Measurements from ENCODE around the gene CCDC17. TPM values are rescaled to one million over a fixed set of nuclear protein-coding genes. Genes with fewer than 3 reads are reported as not detected.

The CCDC17 gene
- total and polyA plus RNA-seq, 4 donors = 1.0 to 1.7 (median 1.1) TPM; not detected in 1

GRCh38 chr1:45656573-45657226 is 32.8 kb upstream of the CCDC17 start:
- DNase-seq (ENCODE audit: low read depth in 4 of 6, low spot score in 6 of 6) = no peak
- H3K4me3 ChIP-seq (ENCODE audit: low read depth, low read length) = no peak overlapping the region
- no peaks in the 10 kb centered on the region for H3K27me3 ChIP-seq (ENCODE audit: control insufficient read depth, insufficient read depth, low read length)
- H3K36me3 ChIP-seq (ENCODE audit: control insufficient read depth, insufficient read depth, low read length) = peaks cover 38% of the 10 kb centered on the region
- no peaks in the 10 kb centered on the region for H3K4me1 ChIP-seq (ENCODE audit: control insufficient read depth, insufficient read depth, low read length)
- WGBS (ENCODE audit: insufficient coverage) = no CpG with 5 or more reads among the region's 3 CpGs
- no peaks in the 10 kb centered on the region for H3K9me3 ChIP-seq (ENCODE audit: control insufficient read depth, insufficient read depth, low read length)
- no peak overlapping the region for H3K27ac ChIP-seq (ENCODE audit: low read depth, low read length)

- H3K4me3 ChIP-seq (ENCODE audit: low read depth, low read length) = no peak overlapping the region
- no peaks in the 10 kb centered on the region for H3K4me1 ChIP-seq (ENCODE audit: control insufficient read depth, insufficient read depth, low read length)
- no peak overlapping the region for H3K27ac ChIP-seq (ENCODE audit: low read depth, low read length)
- DNase-seq (ENCODE audit: low read depth in 4 of 6, low spot score in 6 of 6) = no peak
- H3K27me3 ChIP-seq (ENCODE audit: control insufficient read depth, insufficient read depth, low read length) = no peaks in the 10 kb centered on the region
- no peaks in the 10 kb centered on the region for H3K9me3 ChIP-seq (ENCODE audit: control insufficient read depth, insufficient read depth, low read length)
- peaks cover 45% of the 10 kb centered on the region for H3K36me3 ChIP-seq (ENCODE audit: control insufficient read depth, insufficient read depth, low read length)
- WGBS (ENCODE audit: insufficient coverage) = 100% methylated on average over 3 of the region's 12 CpGs
These were observed 30.9 kb upstream of the CCDC17 start for GRCh38 chr1:45654540-45655280.

- no peaks in the 10 kb centered on the region for H3K27me3 ChIP-seq (ENCODE audit: control insufficient read depth, insufficient read depth, low read length)
- DNase-seq (ENCODE audit: low read depth in 4 of 6, low spot score in 6 of 6) = no peak
- no peak overlapping the region for H3K4me3 ChIP-seq (ENCODE audit: low read depth, low read length)
- H3K36me3 ChIP-seq (ENCODE audit: control insufficient read depth, insufficient read depth, low read length) = peaks cover 15% of the 10 kb centered on the region
- no peaks in the 10 kb centered on the region for H3K9me3 ChIP-seq (ENCODE audit: control insufficient read depth, insufficient read depth, low read length)
- no peaks in the 10 kb centered on the region for H3K4me1 ChIP-seq (ENCODE audit: control insufficient read depth, insufficient read depth, low read length)
- WGBS (ENCODE audit: insufficient coverage) = 89% methylated on average over 8 of the region's 9 CpGs
- H3K27ac ChIP-seq (ENCODE audit: low read depth, low read length) = no peak overlapping the region
These were observed 23.6 kb upstream of the CCDC17 start for GRCh38 chr1:45647248-45648021.

- H3K4me1 ChIP-seq (ENCODE audit: control insufficient read depth, insufficient read depth, low read length) = no peaks in the 10 kb centered on the region
- no peak for DNase-seq (ENCODE audit: low read depth in 4 of 6, low spot score in 6 of 6)
- no peak overlapping the region for H3K4me3 ChIP-seq (ENCODE audit: low read depth, low read length)
- H3K9me3 ChIP-seq (ENCODE audit: control insufficient read depth, insufficient read depth, low read length) = no peaks in the 10 kb centered on the region
- WGBS (ENCODE audit: insufficient coverage) = no CpG with 5 or more reads among the region's 2 CpGs
- H3K27ac ChIP-seq (ENCODE audit: low read depth, low read length) = no peak overlapping the region
- no peaks in the 10 kb centered on the region for H3K27me3 ChIP-seq (ENCODE audit: control insufficient read depth, insufficient read depth, low read length)
- H3K36me3 ChIP-seq (ENCODE audit: control insufficient read depth, insufficient read depth, low read length) = peaks cover 18% of the 10 kb centered on the region
These were observed 20.8 kb upstream of the CCDC17 start for GRCh38 chr1:45644661-45645060.

- Histone ChIP-seq H3K4me1 (ENCODE audit: control insufficient read depth, insufficient read depth, low read length) (no peaks in the 10 kb centered on the region), H3K27ac (ENCODE audit: low read depth, low read length) (no peak overlapping the region), H3K36me3 (ENCODE audit: control insufficient read depth, insufficient read depth, low read length) (peaks cover 25% of the 10 kb centered on the region), H3K4me3 (ENCODE audit: low read depth, low read length) (no peak overlapping the region), H3K9me3 (ENCODE audit: control insufficient read depth, insufficient read depth, low read length) (no peaks in the 10 kb centered on the region), H3K27me3 (ENCODE audit: control insufficient read depth, insufficient read depth, low read length) (no peaks in the 10 kb centered on the region)
- no peak for DNase-seq (ENCODE audit: low read depth in 4 of 6, low spot score in 6 of 6)
These were observed 20.1 kb upstream of the CCDC17 start for GRCh38 chr1:45643978-45644377.

- peaks cover 24% of the 10 kb centered on the region for H3K36me3 ChIP-seq (ENCODE audit: control insufficient read depth, insufficient read depth, low read length)
- no peaks in the 10 kb centered on the region for H3K27me3 ChIP-seq (ENCODE audit: control insufficient read depth, insufficient read depth, low read length)
- no peaks in the 10 kb centered on the region for H3K4me1 ChIP-seq (ENCODE audit: control insufficient read depth, insufficient read depth, low read length)
- no peaks in the 10 kb centered on the region for H3K9me3 ChIP-seq (ENCODE audit: control insufficient read depth, insufficient read depth, low read length)
- H3K4me3 ChIP-seq (ENCODE audit: low read depth, low read length) = no peak overlapping the region
- no peak overlapping the region for H3K27ac ChIP-seq (ENCODE audit: low read depth, low read length)
- no CpG with 5 or more reads among the region's 5 CpGs for WGBS (ENCODE audit: insufficient coverage)
- DNase-seq (ENCODE audit: low read depth in 4 of 6, low spot score in 6 of 6) = no peak
These were observed 19.5 kb upstream of the CCDC17 start for GRCh38 chr1:45643321-45643720.

GRCh38 chr1:45640293-45640692 is 16.4 kb upstream of the CCDC17 start:
- no peak for DNase-seq (ENCODE audit: low read depth in 4 of 6, low spot score in 6 of 6)
- Histone ChIP-seq H3K4me1 (ENCODE audit: control insufficient read depth, insufficient read depth, low read length) (no peaks in the 10 kb centered on the region), H3K27ac (ENCODE audit: low read depth, low read length) (no peak overlapping the region), H3K36me3 (ENCODE audit: control insufficient read depth, insufficient read depth, low read length) (peaks cover 25% of the 10 kb centered on the region), H3K27me3 (ENCODE audit: control insufficient read depth, insufficient read depth, low read length) (no peaks in the 10 kb centered on the region), H3K4me3 (ENCODE audit: low read depth, low read length) (no peak overlapping the region), H3K9me3 (ENCODE audit: control insufficient read depth, insufficient read depth, low read length) (no peaks in the 10 kb centered on the region)
- no CpG with 5 or more reads among the region's 1 CpG for WGBS (ENCODE audit: insufficient coverage)

GRCh38 chr1:45635211-45635610 is 11.4 kb upstream of the CCDC17 start:
- Histone ChIP-seq H3K9me3 (ENCODE audit: control insufficient read depth, insufficient read depth, low read length) (no peaks in the 10 kb centered on the region), H3K27me3 (ENCODE audit: control insufficient read depth, insufficient read depth, low read length) (no peaks in the 10 kb centered on the region), H3K27ac (ENCODE audit: low read depth, low read length) (no peak overlapping the region), H3K4me1 (ENCODE audit: control insufficient read depth, insufficient read depth, low read length) (no peaks in the 10 kb centered on the region), H3K36me3 (ENCODE audit: control insufficient read depth, insufficient read depth, low read length) (peaks cover 36% of the 10 kb centered on the region), H3K4me3 (ENCODE audit: low read depth, low read length) (no peak overlapping the region)
- WGBS (ENCODE audit: insufficient coverage) = no CpG with 5 or more reads among the region's 1 CpG
- no peak for DNase-seq (ENCODE audit: low read depth in 4 of 6, low spot score in 6 of 6)

GRCh38 chr1:45630429-45630828 is 6.6 kb upstream of the CCDC17 start:
- Histone ChIP-seq H3K4me1 (ENCODE audit: control insufficient read depth, insufficient read depth, low read length) (no peaks in the 10 kb centered on the region), H3K27ac (ENCODE audit: low read depth, low read length) (no peak overlapping the region), H3K4me3 (ENCODE audit: low read depth, low read length) (no peak overlapping the region), H3K27me3 (ENCODE audit: control insufficient read depth, insufficient read depth, low read length) (no peaks in the 10 kb centered on the region), H3K9me3 (ENCODE audit: control insufficient read depth, insufficient read depth, low read length) (no peaks in the 10 kb centered on the region), H3K36me3 (ENCODE audit: control insufficient read depth, insufficient read depth, low read length) (peaks cover 46% of the 10 kb centered on the region)
- 100% methylated on average over 1 of the region's 1 CpG for WGBS (ENCODE audit: insufficient coverage)
- DNase-seq (ENCODE audit: low read depth in 4 of 6, low spot score in 6 of 6) = no peak
